ENCODE measurements around the gene COL5A1.

The COL5A1 gene

GRCh38 chr9:134892820-134893420, 251.3 kb downstream of the COL5A1 start:
- H3K36me3 ChIP-seq (ENCODE audit: control insufficient read depth, insufficient read depth, low read length): no peaks in the 10 kb centered on the region
- no peak overlapping the region for H3K4me2 ChIP-seq (ENCODE audit: low read length)
- H3K9ac ChIP-seq: no peak overlapping the region
- H3K4me3 ChIP-seq (ENCODE audit: low read depth, low read length): no peak overlapping the region
- peaks cover 9% of the 10 kb centered on the region for H3K4me1 ChIP-seq
- no peak overlapping the region for H2AFZ ChIP-seq
- H3K27ac ChIP-seq: no peak overlapping the region
- TF ChIP-seq CTCF (IDR thresholded peaks at IDR 0.05): no peak
- H3K27me3 ChIP-seq (ENCODE audit: control insufficient read depth, insufficient read depth, low read length): no peaks in the 10 kb centered on the region
- H3K9me3 ChIP-seq (ENCODE audit: control insufficient read depth, low read length): no peaks in the 10 kb centered on the region
- H3K79me2 ChIP-seq: no peaks in the 10 kb centered on the region
